ENCODE results near the gene FBLN2. TPM values are rescaled to one million over a fixed set of nuclear protein-coding genes. Genes with fewer than 3 reads are reported as not detected.

FBLN2 gene
- total RNA-seq, 2 experiments from 2014 or later = 8.4 to 13.7 TPM

- Mint-ChIP-seq H3K4me3 (no peak overlapping the region), H3K27me3 (no peaks in the 10 kb centered on the region), H3K4me1 (ENCODE audit: low read depth) (no peaks in the 10 kb centered on the region), H3K36me3 (ENCODE audit: low read depth) (no peaks in the 10 kb centered on the region), H3K27ac (no peak overlapping the region), H3K9me3 (no peaks in the 10 kb centered on the region)
- CTCF ChIA-PET = interaction anchor here (1.2 to 6.2 kb wide), 2 partner anchors 14 to 137 kb away, joined by 3 to 36 read pairs; no protein-coding TSS in a partner anchor
- intact Hi-C loops (cut with micrococcal nuclease) = no loop called here
- POLR2A ChIA-PET = no interaction called here
- no peak for DNase-seq
- TF ChIP-seq CTCF (IDR thresholded peaks at IDR 0.05) = no peak
- no peak for ATAC-seq
These were observed 85.7 kb downstream of the FBLN2 start for GRCh38 chr3:13634615-13635014.

GRCh38 chr3:13636186-13636585 lies 87.3 kb downstream of the FBLN2 start:
- Mint-ChIP-seq H3K27ac (no peak overlapping the region), H3K36me3 (ENCODE audit: low read depth) (no peaks in the 10 kb centered on the region), H3K4me1 (ENCODE audit: low read depth) (no peaks in the 10 kb centered on the region), H3K4me3 (no peak overlapping the region), H3K9me3 (no peaks in the 10 kb centered on the region), H3K27me3 (no peaks in the 10 kb centered on the region)
- ATAC-seq = no peak
- TF ChIP-seq CTCF (IDR thresholded peaks at IDR 0.05) = no peak
- POLR2A ChIA-PET = no interaction called here
- DNase-seq = no peak
- intact Hi-C loops (cut with micrococcal nuclease) = no loop called here
- CTCF ChIA-PET = interaction anchor here (1.0 to 6.2 kb wide), 6 partner anchors 13 to 140 kb away, joined by 3 to 36 read pairs (median 4); no protein-coding TSS in a partner anchor

DNA sequence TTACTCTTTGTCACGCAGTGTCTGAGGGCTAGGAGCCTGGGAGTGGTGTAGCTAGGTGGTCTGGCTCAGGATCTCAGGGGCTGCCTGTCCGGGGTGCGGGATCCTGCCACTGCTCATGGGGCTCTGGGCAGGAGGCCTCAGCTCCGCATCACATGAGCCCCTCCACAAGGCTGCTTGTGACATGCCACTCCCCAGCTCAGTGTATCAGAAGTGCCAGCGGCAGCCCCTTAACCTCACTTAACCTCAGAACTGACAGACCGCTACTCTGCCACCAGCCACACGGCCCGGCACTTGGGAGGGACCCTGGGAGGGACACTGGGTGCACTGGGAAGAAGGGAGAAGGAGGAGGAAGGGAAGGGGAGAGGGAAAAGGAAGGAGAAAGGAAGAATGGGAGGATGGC lies 87.9 kb downstream of the FBLN2 start:
- POLR2A ChIA-PET = no interaction called here
- H3K9me3 Mint-ChIP-seq = no peaks in the 10 kb centered on the region
- no peak for ATAC-seq
- H3K4me1 Mint-ChIP-seq (ENCODE audit: low read depth) = no peaks in the 10 kb centered on the region
- H3K4me3 Mint-ChIP-seq = no peak overlapping the region
- no peak overlapping the region for H3K27ac Mint-ChIP-seq
- intact Hi-C loops (cut with micrococcal nuclease) = no loop called here
- H3K27me3 Mint-ChIP-seq = no peaks in the 10 kb centered on the region
- H3K36me3 Mint-ChIP-seq (ENCODE audit: low read depth) = no peaks in the 10 kb centered on the region
- no peak for DNase-seq
- CTCF ChIA-PET = interaction anchor here (1.1 to 6.2 kb wide), 5 partner anchors 12 to 141 kb away, joined by 3 to 36 read pairs (median 4); no protein-coding TSS in a partner anchor
- TF ChIP-seq CTCF (IDR thresholded peaks at IDR 0.05) = no peak

DNA sequence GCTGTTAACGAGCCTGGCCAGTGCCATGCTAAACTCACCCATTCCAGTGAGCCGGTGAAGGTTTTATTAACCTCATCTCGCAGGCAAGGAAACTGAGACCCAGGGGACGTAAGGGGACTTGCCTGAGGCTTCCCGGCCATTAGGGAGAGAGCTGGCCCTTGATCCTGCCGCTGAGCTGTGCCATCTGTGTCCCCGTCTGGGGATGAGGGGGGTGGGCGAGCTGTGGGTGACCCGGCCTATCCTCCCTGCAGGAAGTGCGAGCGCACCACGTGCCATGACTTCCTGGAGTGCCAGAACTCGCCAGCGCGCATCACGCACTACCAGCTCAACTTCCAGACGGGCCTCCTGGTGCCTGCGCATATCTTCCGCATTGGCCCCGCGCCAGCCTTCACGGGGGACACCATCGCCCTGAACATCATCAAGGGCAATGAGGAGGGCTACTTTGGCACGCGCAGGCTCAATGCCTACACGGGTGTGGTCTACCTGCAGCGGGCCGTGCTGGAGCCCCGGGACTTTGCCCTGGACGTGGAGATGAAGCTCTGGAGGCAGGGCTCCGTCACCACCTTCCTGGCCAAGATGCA lies 88.5 kb downstream of the FBLN2 start:
- no peaks in the 10 kb centered on the region for H3K27me3 Mint-ChIP-seq
- no peaks in the 10 kb centered on the region for H3K9me3 Mint-ChIP-seq
- ChIA-PET POLR2A (no interaction called here), CTCF (interaction anchor here (1.1 to 6.2 kb wide), 4 partner anchors 11 to 143 kb away, joined by 3 to 36 read pairs (median 5); no protein-coding TSS in a partner anchor)
- no peak for TF ChIP-seq CTCF (IDR thresholded peaks at IDR 0.05)
- intact Hi-C loops (cut with micrococcal nuclease) = no loop called here
- no peak overlapping the region for H3K27ac Mint-ChIP-seq
- no peak overlapping the region for H3K4me3 Mint-ChIP-seq
- DNase-seq (no peak), ATAC-seq (no peak)
- H3K4me1 Mint-ChIP-seq (ENCODE audit: low read depth) = no peaks in the 10 kb centered on the region
- H3K36me3 Mint-ChIP-seq (ENCODE audit: low read depth) = no peaks in the 10 kb centered on the region

DNA sequence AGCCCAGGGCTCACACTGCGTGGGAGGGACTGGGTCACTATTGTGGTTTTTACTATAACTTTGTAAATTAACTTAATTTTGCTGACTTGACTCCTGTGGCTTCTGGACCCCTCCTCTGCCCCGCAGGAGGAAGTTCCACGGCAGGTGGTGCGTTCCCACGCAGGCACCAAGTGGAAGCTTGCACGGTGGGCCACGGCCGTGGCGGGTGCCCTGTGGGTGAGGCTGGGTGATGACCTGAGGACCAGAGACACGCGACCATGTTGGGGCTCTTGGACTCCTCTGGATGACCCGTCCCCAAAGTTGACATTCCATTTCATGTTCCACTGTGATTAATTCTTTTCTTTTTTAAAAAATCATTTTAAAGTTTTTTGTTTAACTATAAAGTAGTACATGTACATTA lies 89.0 kb downstream of the FBLN2 start:
- H3K36me3 Mint-ChIP-seq (ENCODE audit: low read depth) = no peaks in the 10 kb centered on the region
- intact Hi-C loops (cut with micrococcal nuclease) = no loop called here
- no peak for ATAC-seq
- no peaks in the 10 kb centered on the region for H3K27me3 Mint-ChIP-seq
- ChIA-PET CTCF (interaction anchor here (1.1 to 6.2 kb wide), 3 partner anchors 11 to 144 kb away, joined by 3 to 36 read pairs (median 7); no protein-coding TSS in a partner anchor), POLR2A (no interaction called here)
- no peak for DNase-seq
- H3K9me3 Mint-ChIP-seq = no peaks in the 10 kb centered on the region
- no peak overlapping the region for H3K27ac Mint-ChIP-seq
- TF ChIP-seq CTCF (IDR thresholded peaks at IDR 0.05) = no peak
- no peak overlapping the region for H3K4me3 Mint-ChIP-seq
- no peaks in the 10 kb centered on the region for H3K4me1 Mint-ChIP-seq (ENCODE audit: low read depth)

Data from activated CD8-positive, alpha-beta T cell treated with anti-CD3 and anti-CD28 coated beads for 36 hours (primary cell).